Measurements from ENCODE around the gene NSF.
A peak's percentile ranks its signal among the peaks of the same experiment; 100 is the strongest.

Gene NSF

DNA sequence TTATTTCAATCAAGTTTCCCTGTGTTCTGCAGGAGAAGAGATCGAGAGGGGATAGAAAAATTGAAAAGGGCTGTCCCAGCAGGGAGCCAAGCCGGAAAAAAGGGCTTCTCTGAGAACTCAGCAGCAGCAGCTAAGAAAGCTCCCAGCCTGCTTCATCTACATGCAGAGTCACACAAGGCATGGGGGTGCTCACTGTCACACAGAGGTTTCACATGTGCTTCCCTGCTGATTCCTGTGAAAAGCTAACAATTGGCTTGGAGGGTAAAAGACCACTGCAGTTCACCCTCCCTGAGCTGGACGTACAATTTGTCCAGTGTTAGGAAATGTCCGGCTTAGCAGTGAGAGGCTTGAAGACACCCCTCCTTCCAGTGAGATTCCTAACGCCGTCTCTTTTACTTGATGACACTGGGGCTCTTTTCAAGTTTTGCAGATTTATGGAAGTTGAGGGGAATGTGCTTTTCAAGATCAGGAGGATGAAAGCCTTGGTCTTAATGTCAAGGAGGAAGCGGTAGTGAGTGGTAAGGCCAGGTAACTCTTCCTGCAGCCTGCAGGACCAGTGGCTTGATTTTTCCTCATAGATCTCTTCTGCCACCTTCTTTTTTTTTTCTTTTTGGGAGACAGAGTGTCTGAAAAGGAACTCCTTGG is 142.4 kb downstream of the NSF start:
- Histone ChIP-seq H3K36me3 (ENCODE audit: control insufficient read depth in 2 of 2, insufficient read depth in 1 of 2, low read length in 2 of 2) (peaks cover 4 to 5% of the 10 kb centered on the region in 2 experiments; a peak in 2 of 3 replicates), H3K27ac (ENCODE audit: extremely low read depth, low read depth, low read length) (no peak overlapping the region), H3K9me3 (ENCODE audit: control insufficient read depth, insufficient read depth, low read depth, low read length) (no peaks in the 10 kb centered on the region), H3K4me3 (ENCODE audit: low read depth, low read length) (no peak overlapping the region), H3K4me1 (ENCODE audit: control insufficient read depth, insufficient read depth, low read length) (no peaks in the 10 kb centered on the region)
- CTCF ChIA-PET = interaction anchor here (0.6 to 0.7 kb wide), 3 partner anchors 70 to 103 kb away, joined by 3 to 4 read pairs (median 3); no protein-coding TSS in a partner anchor
- POLR2A ChIA-PET = no interaction called here
- TF ChIP-seq ZNF350 (tag by site-specific recombination; IDR thresholded peaks at IDR 0.05) (no peak), ZIC2 (tag by site-specific recombination; IDR thresholded peaks at IDR 0.05) (peak; percentile 51; the same call in 1 of the 2 replicates)
- TF ChIP-seq, protein P1, sequence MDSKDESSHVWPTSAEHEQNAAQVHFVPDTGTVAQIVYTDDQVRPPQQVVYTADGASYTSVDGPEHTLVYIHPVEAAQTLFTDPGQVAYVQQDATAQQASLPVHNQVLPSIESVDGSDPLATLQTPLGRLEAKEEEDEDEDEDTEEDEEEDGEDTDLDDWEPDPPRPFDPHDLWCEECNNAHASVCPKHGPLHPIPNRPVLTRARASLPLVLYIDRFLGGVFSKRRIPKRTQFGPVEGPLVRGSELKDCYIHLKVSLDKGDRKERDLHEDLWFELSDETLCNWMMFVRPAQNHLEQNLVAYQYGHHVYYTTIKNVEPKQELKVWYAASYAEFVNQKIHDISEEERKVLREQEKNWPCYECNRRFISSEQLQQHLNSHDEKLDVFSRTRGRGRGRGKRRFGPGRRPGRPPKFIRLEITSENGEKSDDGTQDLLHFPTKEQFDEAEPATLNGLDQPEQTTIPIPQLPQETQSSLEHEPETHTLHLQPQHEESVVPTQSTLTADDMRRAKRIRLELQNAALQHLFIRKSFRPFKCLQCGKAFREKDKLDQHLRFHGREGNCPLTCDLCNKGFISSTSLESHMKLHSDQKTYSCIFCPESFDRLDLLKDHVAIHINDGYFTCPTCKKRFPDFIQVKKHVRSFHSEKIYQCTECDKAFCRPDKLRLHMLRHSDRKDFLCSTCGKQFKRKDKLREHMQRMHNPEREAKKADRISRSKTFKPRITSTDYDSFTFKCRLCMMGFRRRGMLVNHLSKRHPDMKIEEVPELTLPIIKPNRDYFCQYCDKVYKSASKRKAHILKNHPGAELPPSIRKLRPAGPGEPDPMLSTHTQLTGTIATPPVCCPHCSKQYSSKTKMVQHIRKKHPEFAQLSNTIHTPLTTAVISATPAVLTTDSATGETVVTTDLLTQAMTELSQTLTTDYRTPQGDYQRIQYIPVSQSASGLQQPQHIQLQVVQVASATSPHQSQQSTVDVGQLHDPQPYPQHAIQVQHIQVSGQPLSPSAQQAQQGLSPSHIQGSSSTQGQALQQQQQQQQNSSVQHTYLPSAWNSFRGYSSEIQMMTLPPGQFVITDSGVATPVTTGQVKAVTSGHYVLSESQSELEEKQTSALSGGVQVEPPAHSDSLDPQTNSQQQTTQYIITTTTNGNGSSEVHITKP (tag by site-specific recombination; IDR thresholded peaks at IDR 0.05) = peak; percentile 68

DNA sequence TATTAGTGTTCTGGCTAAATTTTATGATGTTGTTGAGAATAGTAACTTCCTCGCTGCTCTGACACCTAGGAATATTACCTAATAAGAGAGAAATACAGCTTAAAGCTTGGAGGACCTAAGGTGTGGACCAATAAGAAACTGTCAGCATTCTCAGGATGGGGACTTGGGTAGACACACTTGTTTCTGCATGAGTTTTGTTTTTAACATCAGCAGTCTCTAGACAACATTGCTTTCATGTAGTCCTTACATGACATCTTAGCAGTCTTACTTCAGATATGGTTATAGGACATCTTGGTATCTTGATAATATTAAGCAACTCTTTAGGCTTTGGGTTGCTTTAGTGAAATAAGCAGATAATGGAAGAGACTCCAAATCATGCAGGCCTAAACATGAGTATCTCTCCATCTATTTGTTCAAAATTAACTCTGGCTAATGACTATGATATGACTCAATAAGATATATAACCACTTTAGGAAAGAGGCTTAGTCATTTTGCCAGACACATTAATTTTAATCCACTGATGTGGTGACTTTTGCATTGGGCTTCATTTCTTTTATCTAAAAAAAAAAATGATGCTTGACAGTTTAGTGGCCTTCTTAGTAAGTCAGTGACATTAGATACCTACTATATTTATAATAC is 143.5 kb downstream of the NSF start:
- peaks cover 3 to 4% of the 10 kb centered on the region in 2 experiments; a peak in 2 of 3 replicates for H3K36me3 ChIP-seq (ENCODE audit: control insufficient read depth in 2 of 2, insufficient read depth in 1 of 2, low read length in 2 of 2)
- H3K9me3 ChIP-seq (ENCODE audit: control insufficient read depth, insufficient read depth, low read depth, low read length) = no peaks in the 10 kb centered on the region
- no peak overlapping the region for H3K4me3 ChIP-seq (ENCODE audit: low read depth, low read length)
- ChIA-PET CTCF (interaction anchor here (0.6 kb wide), 1 partner anchor 69 kb away, joined by 3 read pairs; no protein-coding TSS in a partner anchor), POLR2A (no interaction called here)
- TF ChIP-seq ZNF248 (tag by site-specific recombination; IDR thresholded peaks at IDR 0.05) (no peak), ZNF140 (tag by site-specific recombination; IDR thresholded peaks at IDR 0.05) (no peak)
- no peak overlapping the region for H3K27ac ChIP-seq (ENCODE audit: extremely low read depth, low read depth, low read length)
- no peaks in the 10 kb centered on the region for H3K4me1 ChIP-seq (ENCODE audit: control insufficient read depth, insufficient read depth, low read length)

DNA sequence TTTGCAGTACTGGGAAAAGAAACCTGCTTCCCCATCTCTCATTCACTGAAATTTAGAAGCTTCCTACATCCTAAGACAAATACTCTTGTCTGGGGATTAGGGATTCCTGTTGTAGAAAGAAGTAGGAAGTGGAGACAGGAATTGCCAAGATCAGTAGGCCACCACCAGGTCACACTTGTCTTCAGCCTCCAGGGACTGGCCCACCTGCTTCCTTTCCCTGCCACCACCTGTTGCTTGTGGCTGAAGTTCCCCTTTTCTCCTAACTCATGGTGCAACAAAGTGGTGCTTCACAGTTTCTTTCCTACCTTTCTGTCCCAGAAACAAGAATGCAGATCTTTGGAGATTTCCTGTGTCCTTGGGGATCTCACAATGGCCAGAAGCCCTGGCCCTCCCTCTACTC is 145.6 kb downstream of the NSF start:
- TF ChIP-seq ZNF561 (tag by site-specific recombination; IDR thresholded peaks at IDR 0.05; ENCODE audit: borderline replicate concordance) (no peak), SCRT1 (tag by site-specific recombination; IDR thresholded peaks at IDR 0.05; ENCODE audit: borderline replicate concordance) (peak; percentile 87; the same call in 1 of the 2 replicates), SCRT2 (tag by site-specific recombination; IDR thresholded peaks at IDR 0.05) (peak; percentile 93), PRDM1 (tag by site-specific recombination; IDR thresholded peaks at IDR 0.05) (no peak)
- CTCF ChIA-PET = interaction anchor here (0.5 to 1.4 kb wide), 3 partner anchors 9 to 205 kb away, joined by 3 read pairs; no protein-coding TSS in a partner anchor
- POLR2A ChIA-PET = no interaction called here
- H3K36me3 ChIP-seq (ENCODE audit: control insufficient read depth in 2 of 2, insufficient read depth in 1 of 2, low read length in 2 of 2) = no peaks in the 10 kb centered on the region
- H3K27ac ChIP-seq (ENCODE audit: extremely low read depth, low read depth, low read length) = no peak overlapping the region
- no peak overlapping the region for H3K4me3 ChIP-seq (ENCODE audit: low read depth, low read length)
- H3K4me1 ChIP-seq (ENCODE audit: control insufficient read depth, insufficient read depth, low read length) = no peaks in the 10 kb centered on the region
- H3K9me3 ChIP-seq (ENCODE audit: control insufficient read depth, insufficient read depth, low read depth, low read length) = no peaks in the 10 kb centered on the region

DNA sequence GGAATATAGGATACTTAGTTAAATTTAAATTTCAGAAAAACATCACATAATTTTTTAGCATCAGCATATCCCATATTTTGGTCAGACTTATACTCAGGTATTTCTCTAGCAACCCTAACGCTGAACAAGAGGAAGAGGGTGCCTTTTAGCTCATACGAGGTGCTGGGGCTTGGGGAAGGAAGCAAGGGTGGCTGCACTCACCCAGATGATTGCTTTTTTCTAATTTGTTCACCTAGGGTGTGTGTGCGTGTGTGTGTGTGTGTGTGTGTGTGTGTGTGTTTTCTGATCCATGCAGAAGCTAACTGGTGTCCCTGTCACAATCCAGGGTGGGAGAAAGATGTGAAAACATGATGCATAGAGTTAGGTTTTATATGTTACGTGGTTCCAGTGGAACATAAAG is 146.9 kb downstream of the NSF start:
- H3K36me3 ChIP-seq (ENCODE audit: control insufficient read depth in 2 of 2, insufficient read depth in 1 of 2, low read length in 2 of 2) = no peaks in the 10 kb centered on the region
- no peak overlapping the region for H3K27ac ChIP-seq (ENCODE audit: extremely low read depth, low read depth, low read length)
- H3K4me3 ChIP-seq (ENCODE audit: low read depth, low read length) = no peak overlapping the region
- ChIA-PET POLR2A (no interaction called here), CTCF (interaction anchor here (0.6 kb wide), 1 partner anchor 101 kb away, joined by 3 read pairs; no protein-coding TSS in a partner anchor)
- no peaks in the 10 kb centered on the region for H3K9me3 ChIP-seq (ENCODE audit: control insufficient read depth, insufficient read depth, low read depth, low read length)
- no peaks in the 10 kb centered on the region for H3K4me1 ChIP-seq (ENCODE audit: control insufficient read depth, insufficient read depth, low read length)
- TF ChIP-seq ZNF341 (tag by site-specific recombination; IDR thresholded peaks at IDR 0.05; ENCODE audit: low read depth) = no peak
- TF ChIP-seq, protein P2, sequence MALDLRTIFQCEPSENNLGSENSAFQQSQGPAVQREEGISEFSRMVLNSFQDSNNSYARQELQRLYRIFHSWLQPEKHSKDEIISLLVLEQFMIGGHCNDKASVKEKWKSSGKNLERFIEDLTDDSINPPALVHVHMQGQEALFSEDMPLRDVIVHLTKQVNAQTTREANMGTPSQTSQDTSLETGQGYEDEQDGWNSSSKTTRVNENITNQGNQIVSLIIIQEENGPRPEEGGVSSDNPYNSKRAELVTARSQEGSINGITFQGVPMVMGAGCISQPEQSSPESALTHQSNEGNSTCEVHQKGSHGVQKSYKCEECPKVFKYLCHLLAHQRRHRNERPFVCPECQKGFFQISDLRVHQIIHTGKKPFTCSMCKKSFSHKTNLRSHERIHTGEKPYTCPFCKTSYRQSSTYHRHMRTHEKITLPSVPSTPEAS (tag by site-specific recombination; IDR thresholded peaks at IDR 0.05) = no peak
- no peak for TF ChIP-seq ZNF335 (tag by site-specific recombination; conservative IDR thresholded peaks at IDR 0.05)
- TF ChIP-seq ZBTB8A (tag by site-specific recombination; IDR thresholded peaks at IDR 0.05) = no peak
- TF ChIP-seq ZNF37A (tag by site-specific recombination; IDR thresholded peaks at IDR 0.05) = no peak
- TF ChIP-seq ZNF354C (tag by site-specific recombination; IDR thresholded peaks at IDR 0.05; ENCODE audit: borderline replicate concordance, low read depth) = no peak
- no peak for TF ChIP-seq BCL11A (tag by site-specific recombination; IDR thresholded peaks at IDR 0.05; ENCODE audit: low read depth)
- TF ChIP-seq ZNF624 (tag by site-specific recombination; IDR thresholded peaks at IDR 0.05) = no peak
- TF ChIP-seq, protein P3, sequence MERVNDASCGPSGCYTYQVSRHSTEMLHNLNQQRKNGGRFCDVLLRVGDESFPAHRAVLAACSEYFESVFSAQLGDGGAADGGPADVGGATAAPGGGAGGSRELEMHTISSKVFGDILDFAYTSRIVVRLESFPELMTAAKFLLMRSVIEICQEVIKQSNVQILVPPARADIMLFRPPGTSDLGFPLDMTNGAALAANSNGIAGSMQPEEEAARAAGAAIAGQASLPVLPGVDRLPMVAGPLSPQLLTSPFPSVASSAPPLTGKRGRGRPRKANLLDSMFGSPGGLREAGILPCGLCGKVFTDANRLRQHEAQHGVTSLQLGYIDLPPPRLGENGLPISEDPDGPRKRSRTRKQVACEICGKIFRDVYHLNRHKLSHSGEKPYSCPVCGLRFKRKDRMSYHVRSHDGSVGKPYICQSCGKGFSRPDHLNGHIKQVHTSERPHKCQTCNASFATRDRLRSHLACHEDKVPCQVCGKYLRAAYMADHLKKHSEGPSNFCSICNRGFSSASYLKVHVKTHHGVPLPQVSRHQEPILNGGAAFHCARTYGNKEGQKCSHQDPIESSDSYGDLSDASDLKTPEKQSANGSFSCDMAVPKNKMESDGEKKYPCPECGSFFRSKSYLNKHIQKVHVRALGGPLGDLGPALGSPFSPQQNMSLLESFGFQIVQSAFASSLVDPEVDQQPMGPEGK (tag by site-specific recombination; IDR thresholded peaks at IDR 0.05) = no peak
